Astrocyte (in vitro differentiated cells and primary cell): ENCODE measurements around the gene HMCN2. TPM values are rescaled to one million over a fixed set of nuclear protein-coding genes. Genes with fewer than 3 reads are reported as not detected.

Experiments used
- DNase-seq: peaks from one replicate; pipeline ENCODE4 v3.0.0-alpha.2; 2010; ENCODE audit warnings: low read depth
- FAIRE-seq: peaks from 2 replicates; lab custom pipeline; 2011; peaks lifted over from hg19 to GRCh38; lab: Jason Lieb, UNC
- H2AFZ ChIP-seq: 2 replicates; pipeline ENCODE4 v1.6.0; 2012; ENCODE audit warnings: low read depth, low read length, inconsistent platforms
- H3K27ac ChIP-seq: 2 replicates; pipeline ENCODE4 v1.5.1; 2011; ENCODE audit warnings: low read depth, low read length, inconsistent platforms
- H3K27me3 ChIP-seq: 2 replicates; pipeline ENCODE4 v1.6.0; 2011; ENCODE audit warnings: low read length, inconsistent platforms; ENCODE audit not compliant: insufficient read depth
- H3K36me3 ChIP-seq: 2 replicates; pipeline ENCODE4 v1.5.1; 2011; ENCODE audit warnings: low read length, inconsistent platforms; ENCODE audit not compliant: insufficient read depth
- H3K4me1 ChIP-seq: 2 replicates; pipeline ENCODE4 v1.5.1; 2011; ENCODE audit warnings: low read length, inconsistent platforms; ENCODE audit not compliant: insufficient read depth
- H3K4me2 ChIP-seq: 2 replicates; pipeline ENCODE4 v1.6.0; 2012; ENCODE audit warnings: low read length, inconsistent platforms
- H3K4me3 ChIP-seq: 2 replicates; pipeline ENCODE4 v1.5.1; 2011; ENCODE audit warnings: low read depth, mild to moderate bottlenecking, low read length, inconsistent platforms; ENCODE audit not compliant: insufficient read depth
- H3K79me2 ChIP-seq: 2 replicates; pipeline ENCODE4 v1.6.0; 2012; ENCODE audit warnings: mild to moderate bottlenecking, low read length, inconsistent platforms; ENCODE audit not compliant: insufficient read depth
- H3K9ac ChIP-seq: 2 replicates; pipeline ENCODE4 v1.6.0; 2012; ENCODE audit warnings: mild to moderate bottlenecking, low read length, inconsistent platforms
- H3K9me3 ChIP-seq: 2 replicates; pipeline ENCODE4 v1.5.1; 2012; ENCODE audit warnings: low read depth, mild to moderate bottlenecking, low read length, inconsistent platforms; ENCODE audit not compliant: insufficient read depth
- H4K20me1 ChIP-seq: 2 replicates; pipeline ENCODE4 v1.6.0; 2012; ENCODE audit warnings: low read length, inconsistent platforms; ENCODE audit not compliant: insufficient read depth
- H3K27ac Mint-ChIP-seq: one replicate; pipeline ENCODE4 v1.8.0; 2021; ENCODE audit warnings: mild to moderate bottlenecking, mixed read lengths; ENCODE audit not compliant: unreplicated experiment
- H3K27me3 Mint-ChIP-seq: one replicate; pipeline ENCODE4 v1.8.0; 2021; ENCODE audit warnings: low read depth, mixed read lengths; ENCODE audit not compliant: unreplicated experiment
- H3K36me3 Mint-ChIP-seq: one replicate; pipeline ENCODE4 v1.8.0; 2021; ENCODE audit warnings: low read depth, mixed read lengths; ENCODE audit not compliant: unreplicated experiment
- H3K4me1 Mint-ChIP-seq: one replicate; pipeline ENCODE4 v1.8.0; 2021; ENCODE audit warnings: low read depth, mixed read lengths; ENCODE audit not compliant: unreplicated experiment
- H3K4me3 Mint-ChIP-seq: one replicate; pipeline ENCODE4 v1.8.0; 2021; ENCODE audit warnings: mild to moderate bottlenecking, moderate library complexity, mixed read lengths; ENCODE audit not compliant: unreplicated experiment
- H3K9me3 Mint-ChIP-seq: one replicate; pipeline ENCODE4 v1.8.0; 2021; ENCODE audit warnings: mild to moderate bottlenecking, mixed read lengths; ENCODE audit not compliant: unreplicated experiment
- EZH2 ChIP-seq: IDR thresholded peaks from 2 replicates; pipeline ENCODE4 v1.6.1; 2012; ENCODE audit warnings: mild to moderate bottlenecking, low read length, inconsistent platforms; ENCODE audit not compliant: insufficient read depth
- total RNA-seq: library from RNA; stranded (reverse); gene quantifications from 2 replicates; pipeline ENCODE4 v1.2.1, GENCODE V29; 2021
- TF ChIP-seq, protein P1 (sequence below): IDR thresholded peaks from 2 replicates; pipeline ENCODE4 v1.5.1; 2011; ENCODE audit warnings: low read depth, mild to moderate bottlenecking, inconsistent platforms, low read length, moderate library complexity; ENCODE audit not compliant: insufficient read depth

Gene HMCN2
- total RNA-seq, 1 donor from 2014 or later, result 1.6 TPM

DNA sequence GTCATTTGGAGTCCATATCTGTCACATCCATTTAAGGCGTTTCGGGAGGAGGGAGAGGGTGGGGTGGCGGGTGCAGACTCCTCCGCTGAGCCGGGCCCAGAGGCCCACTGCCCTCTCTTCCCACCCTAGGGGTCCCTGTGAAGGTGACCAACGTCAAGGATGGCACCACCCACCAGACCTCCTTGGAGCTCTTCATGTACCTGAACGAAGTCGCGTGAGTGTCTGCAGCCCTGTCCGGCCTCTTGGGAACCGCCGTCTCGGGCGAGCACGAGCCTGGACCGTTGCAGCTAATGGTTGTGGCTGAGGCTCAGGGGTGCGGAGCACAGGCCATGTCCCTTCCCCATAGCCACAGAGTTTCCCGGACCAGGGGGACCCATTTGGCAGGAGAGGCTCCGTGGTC lies 214.0 kb downstream of the HMCN2 start:
- FAIRE-seq, result no peak
- no peak overlapping the region for H3K27ac Mint-ChIP-seq
- Histone ChIP-seq H3K9me3 (no peaks in the 10 kb centered on the region), H3K27me3 (peaks cover 36% of the 10 kb centered on the region), H3K4me1 (no peaks in the 10 kb centered on the region), H3K4me3 (no peak overlapping the region), H2AFZ (no peak overlapping the region), H3K27ac (no peak overlapping the region), H3K9ac (no peak overlapping the region), H3K79me2 (no peaks in the 10 kb centered on the region), H3K4me2 (no peak overlapping the region), H4K20me1 (no peaks in the 10 kb centered on the region), H3K36me3 (no peaks in the 10 kb centered on the region)
- H3K27me3 Mint-ChIP-seq, result peaks cover 13% of the 10 kb centered on the region
- H3K4me3 Mint-ChIP-seq, result no peak overlapping the region
- no peak for DNase-seq
- peaks cover 16% of the 10 kb centered on the region for H3K36me3 Mint-ChIP-seq
- TF ChIP-seq, protein P1, sequence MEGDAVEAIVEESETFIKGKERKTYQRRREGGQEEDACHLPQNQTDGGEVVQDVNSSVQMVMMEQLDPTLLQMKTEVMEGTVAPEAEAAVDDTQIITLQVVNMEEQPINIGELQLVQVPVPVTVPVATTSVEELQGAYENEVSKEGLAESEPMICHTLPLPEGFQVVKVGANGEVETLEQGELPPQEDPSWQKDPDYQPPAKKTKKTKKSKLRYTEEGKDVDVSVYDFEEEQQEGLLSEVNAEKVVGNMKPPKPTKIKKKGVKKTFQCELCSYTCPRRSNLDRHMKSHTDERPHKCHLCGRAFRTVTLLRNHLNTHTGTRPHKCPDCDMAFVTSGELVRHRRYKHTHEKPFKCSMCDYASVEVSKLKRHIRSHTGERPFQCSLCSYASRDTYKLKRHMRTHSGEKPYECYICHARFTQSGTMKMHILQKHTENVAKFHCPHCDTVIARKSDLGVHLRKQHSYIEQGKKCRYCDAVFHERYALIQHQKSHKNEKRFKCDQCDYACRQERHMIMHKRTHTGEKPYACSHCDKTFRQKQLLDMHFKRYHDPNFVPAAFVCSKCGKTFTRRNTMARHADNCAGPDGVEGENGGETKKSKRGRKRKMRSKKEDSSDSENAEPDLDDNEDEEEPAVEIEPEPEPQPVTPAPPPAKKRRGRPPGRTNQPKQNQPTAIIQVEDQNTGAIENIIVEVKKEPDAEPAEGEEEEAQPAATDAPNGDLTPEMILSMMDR, result no peak
- TF ChIP-seq EZH2, result no peak
- peaks cover 5% of the 10 kb centered on the region for H3K4me1 Mint-ChIP-seq
- H3K9me3 Mint-ChIP-seq, result no peaks in the 10 kb centered on the region

DNA sequence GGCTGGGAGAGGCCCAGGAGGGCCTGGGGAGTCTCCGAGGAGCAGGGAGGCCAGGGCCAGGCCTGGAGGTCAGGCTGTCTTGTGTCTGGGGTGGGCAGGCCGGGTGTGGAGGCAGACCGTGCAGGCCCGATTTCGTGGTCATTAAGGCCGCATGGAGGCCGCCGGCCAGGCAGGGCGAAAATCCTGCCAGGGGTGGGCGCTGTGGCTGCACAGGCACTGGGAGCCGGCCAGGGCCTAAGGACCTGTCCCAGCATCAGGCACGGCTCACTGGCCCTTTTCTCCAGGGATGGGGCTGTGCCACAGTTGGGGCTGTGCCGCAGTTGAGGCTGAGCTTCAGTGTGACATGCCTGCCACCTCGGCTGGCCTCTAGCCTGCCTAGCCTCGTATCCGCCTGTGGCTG lies 215.1 kb downstream of the HMCN2 start:
- no peak for DNase-seq
- Histone ChIP-seq H4K20me1 (no peaks in the 10 kb centered on the region), H3K4me1 (no peaks in the 10 kb centered on the region), H3K4me2 (no peak overlapping the region), H3K4me3 (no peak overlapping the region), H2AFZ (no peak overlapping the region), H3K36me3 (no peaks in the 10 kb centered on the region), H3K9ac (no peak overlapping the region), H3K9me3 (no peaks in the 10 kb centered on the region), H3K27ac (no peak overlapping the region), H3K27me3 (peaks cover 29% of the 10 kb centered on the region), H3K79me2 (no peaks in the 10 kb centered on the region)
- Mint-ChIP-seq H3K27ac (no peak overlapping the region), H3K9me3 (no peaks in the 10 kb centered on the region), H3K4me1 (peaks cover 5% of the 10 kb centered on the region), H3K27me3 (peaks cover 8% of the 10 kb centered on the region), H3K4me3 (no peak overlapping the region), H3K36me3 (peaks cover 18% of the 10 kb centered on the region)
- TF ChIP-seq, protein P1, result no peak
- no peak for TF ChIP-seq EZH2
- FAIRE-seq, result no peak

DNA sequence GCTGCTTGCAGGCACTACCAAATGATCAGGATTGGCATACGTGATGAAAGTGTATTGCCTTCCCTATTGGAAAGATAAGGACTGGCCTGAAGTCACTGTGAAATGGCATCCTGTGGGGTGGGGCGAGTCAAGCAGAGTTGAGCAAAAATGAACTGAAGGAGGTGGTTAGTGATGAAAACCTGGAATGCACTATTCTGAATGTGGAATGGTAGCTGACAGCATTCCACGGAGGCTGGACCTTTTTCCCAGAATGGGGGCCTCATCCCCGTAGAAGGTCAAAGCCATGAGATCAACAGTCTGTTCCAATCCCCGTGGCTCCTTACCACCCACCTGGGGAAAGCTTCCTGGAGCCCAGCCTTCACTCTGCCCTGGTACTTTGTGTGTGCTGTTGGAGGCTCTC lies 216.9 kb downstream of the HMCN2 start:
- no peak overlapping the region for H3K4me3 Mint-ChIP-seq
- no peaks in the 10 kb centered on the region for H3K79me2 ChIP-seq
- H3K4me2 ChIP-seq, result no peak overlapping the region
- peaks cover 26% of the 10 kb centered on the region for H3K36me3 Mint-ChIP-seq
- no peaks in the 10 kb centered on the region for H4K20me1 ChIP-seq
- no peaks in the 10 kb centered on the region for H3K36me3 ChIP-seq
- peaks cover 6% of the 10 kb centered on the region for H3K4me1 Mint-ChIP-seq
- DNase-seq, result no peak
- FAIRE-seq, result no peak
- H3K9me3 Mint-ChIP-seq, result no peaks in the 10 kb centered on the region
- H3K4me3 ChIP-seq, result no peak overlapping the region
- H3K27me3 ChIP-seq, result peaks cover 29% of the 10 kb centered on the region
- peaks cover 8% of the 10 kb centered on the region for H3K27me3 Mint-ChIP-seq
- no peak overlapping the region for H3K27ac Mint-ChIP-seq
- H3K4me1 ChIP-seq, result no peaks in the 10 kb centered on the region
- no peak overlapping the region for H3K27ac ChIP-seq
- H2AFZ ChIP-seq, result no peak overlapping the region
- no peaks in the 10 kb centered on the region for H3K9me3 ChIP-seq
- no peak overlapping the region for H3K9ac ChIP-seq
- TF ChIP-seq, protein P1, result no peak
- no peak for TF ChIP-seq EZH2
